GM12891 (cell line): Measurements from ENCODE around the gene FHIT.

ENCODE experiments used
- POLR2A ChIP-seq: IDR thresholded peaks from 2 replicates; pipeline ENCODE4 v1.6.1; 2011; ENCODE audit warnings: low read depth, low read length, control low read depth
- POLR2AphosphoS5 ChIP-seq: IDR thresholded peaks from 2 replicates; pipeline ENCODE4 v1.6.1; 2011; ENCODE audit warnings: low read depth, low read length, control low read depth

DNA sequence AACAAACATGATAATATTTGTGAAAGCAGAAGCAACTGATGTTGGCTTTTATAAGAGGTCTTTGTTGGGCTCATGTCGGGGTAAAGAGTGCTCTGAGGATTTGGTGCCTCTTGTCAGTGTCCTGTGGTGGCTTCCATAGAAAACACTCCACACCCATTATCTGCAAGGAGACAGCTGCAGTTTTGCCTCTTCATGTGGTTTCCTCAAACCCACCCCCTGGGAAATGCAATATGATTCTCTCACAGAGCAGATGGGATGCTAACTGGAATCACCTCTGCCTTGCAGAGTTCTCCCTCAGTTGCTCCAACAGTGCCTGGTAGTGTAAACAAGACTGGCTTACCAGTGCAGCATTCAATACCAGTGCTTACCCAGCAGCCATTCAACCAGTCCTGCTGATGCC is 1430.0 kb downstream of the FHIT start:
- TF ChIP-seq POLR2AphosphoS5, result no peak
- TF ChIP-seq POLR2A, result no peak
